Measurements from ENCODE around the gene LHPP.
"Not testable (repeated sequence)": the region's sequence is repeated elsewhere in the genome, so short reads cannot be mapped to it uniquely, and the experiment has no call there.

Gene LHPP

DNA sequence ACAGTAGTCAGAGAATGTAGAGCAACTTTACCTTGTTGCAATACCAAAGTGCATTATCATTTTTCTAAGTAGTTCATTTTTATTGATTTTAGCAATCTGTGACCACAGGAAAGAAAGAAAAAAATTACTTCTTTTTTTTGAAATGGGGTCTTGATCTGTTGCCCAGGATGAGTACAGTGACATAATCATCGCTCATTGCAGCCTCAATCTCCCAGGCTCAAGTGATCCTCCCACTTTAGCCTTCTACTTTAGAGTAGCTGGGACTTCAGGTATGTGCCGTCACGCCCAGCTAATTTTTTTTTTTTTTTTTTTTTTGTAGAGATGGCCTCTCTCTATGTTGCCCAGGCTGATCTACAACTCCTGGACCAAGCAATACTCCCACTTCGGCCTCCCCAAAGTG lies 31.5 kb upstream of the LHPP start:
- no peak for TF ChIP-seq ZNF274 (IDR thresholded peaks at IDR 0.05; ENCODE audit: low read depth, low read length)
- no peak overlapping the region for H3K4me3 ChIP-seq (ENCODE audit: low read length)

DNA sequence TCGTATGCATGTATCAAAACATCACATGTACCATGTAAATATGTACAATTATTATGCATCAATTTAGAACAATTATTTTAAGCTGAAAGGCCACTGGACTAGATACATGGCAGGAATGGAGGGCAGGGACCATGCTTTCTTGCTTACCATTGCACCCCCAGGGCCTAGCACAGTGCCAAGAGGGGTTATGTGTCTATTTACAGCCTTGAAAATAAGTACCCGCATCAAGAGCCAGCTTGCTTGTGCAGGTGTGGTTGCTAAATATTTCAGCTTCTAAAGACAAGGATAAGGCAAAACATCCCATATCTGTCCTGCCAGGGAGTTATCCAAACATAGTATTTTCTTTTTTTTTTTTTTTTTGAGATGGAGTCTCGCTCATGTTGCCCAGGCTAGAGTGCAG lies 28.2 kb upstream of the LHPP start:
- H3K4me3 ChIP-seq (ENCODE audit: low read length), result no peak overlapping the region
- TF ChIP-seq ZNF274 (IDR thresholded peaks at IDR 0.05; ENCODE audit: low read depth, low read length), result no peak

DNA sequence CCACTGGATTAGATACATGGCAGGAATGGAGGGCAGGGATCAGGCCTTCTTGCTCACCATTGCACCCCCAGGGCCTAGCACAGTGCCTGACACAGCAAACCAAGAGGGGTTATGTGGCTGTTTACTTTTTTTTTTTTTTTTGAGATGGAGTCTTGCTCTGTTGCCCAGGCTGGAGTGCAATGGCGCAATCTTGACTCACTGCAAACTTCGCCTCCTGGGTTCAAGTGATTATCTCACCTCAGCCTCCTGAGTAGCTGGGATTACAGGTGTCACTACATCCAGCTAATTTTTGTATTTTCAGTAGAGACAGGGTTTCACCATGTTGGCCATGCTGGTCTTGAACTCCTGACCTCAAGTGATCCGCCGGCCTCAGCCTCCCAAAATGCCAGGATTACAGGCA lies 25.9 kb upstream of the LHPP start:
- not testable (repeated sequence) for H3K4me3 ChIP-seq (ENCODE audit: low read length)

DNA sequence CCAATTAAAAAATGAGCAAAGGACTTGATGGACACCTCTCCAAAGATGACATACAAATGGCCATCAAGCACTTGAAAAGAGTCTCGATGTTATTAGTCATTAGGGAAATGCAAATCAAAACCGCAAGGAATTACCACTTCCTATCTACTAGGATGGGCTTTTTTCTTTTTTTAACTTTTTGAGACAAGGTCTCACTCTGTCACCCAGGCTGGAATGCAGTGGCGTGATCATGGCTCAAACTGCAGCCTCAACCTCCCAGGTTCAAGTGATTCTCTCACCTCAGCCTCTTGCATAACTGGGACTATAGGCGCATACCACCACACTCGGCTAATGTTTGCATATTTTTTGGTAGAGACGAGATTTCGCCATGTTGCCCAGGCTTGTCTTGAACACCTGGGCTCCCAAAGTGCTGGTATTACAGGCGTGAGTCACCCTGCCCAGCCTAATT lies 25.4 kb upstream of the LHPP start:
- no peak overlapping the region for H3K4me3 ChIP-seq (ENCODE audit: low read length)
- no peak for TF ChIP-seq ZNF274 (IDR thresholded peaks at IDR 0.05; ENCODE audit: low read depth, low read length)

DNA sequence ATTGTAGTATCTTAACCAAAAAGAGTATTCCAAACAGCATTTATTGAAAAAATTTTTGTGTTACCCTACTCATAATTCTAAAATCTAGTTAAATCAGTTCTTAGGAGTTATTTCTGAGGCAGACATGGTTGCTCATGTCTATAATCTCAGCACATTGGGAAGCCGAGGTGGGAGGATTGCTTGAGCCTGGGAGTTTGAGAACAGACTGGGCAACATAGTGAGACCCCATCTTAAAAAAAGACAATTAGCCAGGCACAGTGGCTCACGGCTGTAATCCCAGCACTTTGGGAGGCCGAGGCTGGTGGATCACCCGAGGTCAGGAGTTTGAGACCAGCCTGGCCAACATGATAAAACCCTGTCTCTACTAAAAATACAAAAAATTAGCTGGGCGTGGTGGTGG lies 19.9 kb upstream of the LHPP start:
- H3K4me3 ChIP-seq (ENCODE audit: low read length), result not testable (repeated sequence)

DNA sequence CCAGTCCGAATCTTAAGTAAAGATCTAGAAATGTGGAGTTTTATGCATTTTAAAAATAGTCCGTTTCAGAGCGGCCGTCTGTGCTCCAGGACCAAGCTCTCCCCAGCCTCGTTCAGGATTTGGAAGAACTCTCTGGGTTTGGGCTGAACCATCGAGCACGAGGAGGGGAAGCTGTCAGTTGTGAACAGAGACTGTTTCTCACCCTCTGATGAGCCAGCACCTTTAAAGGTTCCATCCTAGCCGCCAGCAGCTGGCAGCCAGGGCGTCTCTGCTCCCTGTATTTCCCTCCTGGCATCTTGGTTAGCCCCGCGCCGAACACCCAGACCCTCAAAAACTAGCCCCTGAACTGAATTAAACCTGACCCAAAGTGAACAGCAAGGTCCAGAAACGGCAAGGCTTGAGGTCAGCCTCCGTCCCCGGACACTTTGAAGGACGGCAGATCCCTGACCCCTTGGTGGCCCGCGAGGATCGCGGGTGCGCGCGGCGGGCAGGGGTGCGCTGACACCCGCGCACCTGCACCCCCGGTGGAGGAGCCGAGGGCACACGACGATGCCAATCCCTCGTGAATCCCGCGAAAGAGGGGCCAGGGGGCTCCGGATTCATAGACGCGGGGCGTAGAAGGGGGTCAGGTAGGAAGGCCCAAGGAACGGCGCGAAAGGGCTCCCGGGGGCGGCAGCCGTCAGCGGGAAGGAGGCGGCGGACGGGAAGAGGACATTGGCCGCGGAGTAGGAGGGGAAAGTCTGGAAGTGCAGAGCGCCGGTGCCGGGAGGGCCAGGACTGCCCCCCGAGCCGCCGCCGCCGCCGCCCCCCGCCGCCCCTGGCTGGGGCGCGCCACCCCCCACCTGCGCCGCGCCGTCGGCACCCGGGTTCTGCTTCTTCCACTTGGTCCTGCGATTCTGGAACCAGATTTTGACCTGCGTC lies 14.5 kb upstream of the LHPP start:
- no peak for TF ChIP-seq ZNF274 (IDR thresholded peaks at IDR 0.05; ENCODE audit: low read depth, low read length)
- no peak overlapping the region for H3K4me3 ChIP-seq (ENCODE audit: low read length)

DNA sequence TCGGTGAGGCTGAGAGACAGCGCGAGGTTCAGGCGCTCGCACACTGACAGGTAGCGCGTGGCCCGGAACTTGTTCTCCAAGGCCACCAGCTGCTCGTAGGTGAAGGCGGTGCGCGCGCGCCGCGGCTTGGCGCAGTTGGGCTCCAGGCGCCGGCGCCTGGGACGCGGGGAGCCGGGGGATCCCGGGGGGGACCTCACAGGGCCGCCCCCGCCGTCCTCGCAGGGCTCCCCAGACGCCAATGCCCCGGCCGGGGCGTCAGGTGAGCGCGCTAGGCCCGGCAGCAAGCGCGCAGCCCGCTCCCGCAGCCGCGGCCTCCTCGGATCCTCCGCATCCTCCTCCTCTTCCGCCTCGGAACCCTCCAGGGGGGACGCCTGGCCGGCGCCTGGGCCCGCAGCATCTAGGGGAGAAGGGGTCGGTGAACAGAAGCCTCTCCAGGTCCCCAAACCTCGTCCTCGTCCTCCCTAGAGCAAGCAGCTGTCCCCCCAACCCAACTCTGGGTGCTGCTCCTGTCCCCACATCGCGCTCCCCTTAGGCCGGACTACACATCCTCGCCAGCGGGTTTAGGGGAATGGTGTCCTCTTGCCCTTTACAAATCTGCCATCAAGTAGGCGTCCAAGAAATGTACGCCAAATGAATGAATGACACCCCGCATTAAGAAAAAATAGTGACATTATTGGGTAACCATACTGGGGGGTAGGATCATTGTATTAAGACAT lies 13.7 kb upstream of the LHPP start:
- TF ChIP-seq ZNF274 (IDR thresholded peaks at IDR 0.05; ENCODE audit: low read depth, low read length), result no peak
- H3K4me3 ChIP-seq (ENCODE audit: low read length), result no peak overlapping the region

DNA sequence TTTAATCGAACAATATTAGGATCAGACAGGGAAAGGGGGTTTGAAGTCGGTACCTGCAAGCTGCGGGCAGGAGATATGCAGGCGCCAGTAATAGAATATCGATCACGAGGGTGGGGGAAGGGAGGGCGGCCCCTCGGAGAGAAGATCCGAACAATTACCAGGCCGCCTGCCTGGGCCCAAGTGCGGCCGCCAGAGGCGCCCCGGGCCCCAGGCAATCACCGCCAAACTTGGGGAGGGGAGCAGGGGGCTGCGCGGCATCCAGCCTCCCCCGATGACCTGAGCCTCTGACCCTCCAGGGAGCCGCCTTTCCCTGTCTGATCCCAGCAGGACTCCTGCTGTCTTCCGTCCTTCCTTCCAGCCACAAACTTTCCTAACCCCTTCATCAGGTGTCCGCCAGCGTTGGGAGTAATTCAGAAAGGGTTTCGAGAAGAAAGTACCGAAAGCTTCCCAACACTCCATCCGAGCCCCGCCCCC lies 12.9 kb upstream of the LHPP start:
- TF ChIP-seq ZNF274 (IDR thresholded peaks at IDR 0.05; ENCODE audit: low read depth, low read length), result no peak
- H3K4me3 ChIP-seq (ENCODE audit: low read length), result no peak overlapping the region

DNA sequence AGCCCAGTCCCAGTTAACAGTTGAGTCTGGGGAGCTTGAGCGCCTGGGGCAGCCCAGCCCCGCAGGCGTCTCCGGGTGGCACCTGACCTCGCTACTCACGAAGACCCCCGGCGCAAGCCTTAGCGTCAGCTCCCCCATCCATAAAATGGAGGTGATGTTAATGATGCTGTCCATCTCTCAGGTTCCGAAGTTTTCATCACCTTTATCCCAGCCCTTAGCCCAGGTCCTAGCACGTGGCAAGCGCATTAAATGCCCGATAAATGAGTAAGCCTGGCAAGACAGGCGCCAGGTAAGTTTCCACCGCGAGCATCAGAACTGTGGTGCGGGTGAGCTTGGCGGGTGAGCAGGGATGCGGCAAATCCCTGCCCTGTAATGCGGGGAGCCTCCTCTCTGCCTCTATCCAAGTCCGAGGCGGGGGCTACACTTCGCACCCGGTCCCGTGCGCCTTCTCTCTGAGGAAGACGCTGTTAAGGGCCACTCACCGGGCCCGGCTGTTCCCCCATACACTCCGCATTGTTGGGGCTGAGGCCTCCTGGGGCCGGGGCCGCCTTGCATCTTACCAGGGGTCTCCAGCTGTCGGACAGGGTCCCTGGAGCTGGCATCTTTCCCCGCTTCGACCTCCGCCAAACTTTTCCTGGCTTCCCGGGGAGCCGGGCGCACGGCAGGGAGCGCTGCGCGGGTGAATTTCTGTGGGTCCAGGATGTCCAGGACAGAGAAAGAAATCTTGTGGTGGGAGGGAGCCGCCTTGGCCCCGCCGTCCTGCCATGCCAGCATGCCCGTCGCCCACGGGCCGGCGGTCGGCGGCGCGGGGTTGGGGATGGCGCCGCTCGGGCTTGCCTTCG lies 12.2 kb upstream of the LHPP start:
- no peak for TF ChIP-seq ZNF274 (IDR thresholded peaks at IDR 0.05; ENCODE audit: low read depth, low read length)
- H3K4me3 ChIP-seq (ENCODE audit: low read length), result no peak overlapping the region

DNA sequence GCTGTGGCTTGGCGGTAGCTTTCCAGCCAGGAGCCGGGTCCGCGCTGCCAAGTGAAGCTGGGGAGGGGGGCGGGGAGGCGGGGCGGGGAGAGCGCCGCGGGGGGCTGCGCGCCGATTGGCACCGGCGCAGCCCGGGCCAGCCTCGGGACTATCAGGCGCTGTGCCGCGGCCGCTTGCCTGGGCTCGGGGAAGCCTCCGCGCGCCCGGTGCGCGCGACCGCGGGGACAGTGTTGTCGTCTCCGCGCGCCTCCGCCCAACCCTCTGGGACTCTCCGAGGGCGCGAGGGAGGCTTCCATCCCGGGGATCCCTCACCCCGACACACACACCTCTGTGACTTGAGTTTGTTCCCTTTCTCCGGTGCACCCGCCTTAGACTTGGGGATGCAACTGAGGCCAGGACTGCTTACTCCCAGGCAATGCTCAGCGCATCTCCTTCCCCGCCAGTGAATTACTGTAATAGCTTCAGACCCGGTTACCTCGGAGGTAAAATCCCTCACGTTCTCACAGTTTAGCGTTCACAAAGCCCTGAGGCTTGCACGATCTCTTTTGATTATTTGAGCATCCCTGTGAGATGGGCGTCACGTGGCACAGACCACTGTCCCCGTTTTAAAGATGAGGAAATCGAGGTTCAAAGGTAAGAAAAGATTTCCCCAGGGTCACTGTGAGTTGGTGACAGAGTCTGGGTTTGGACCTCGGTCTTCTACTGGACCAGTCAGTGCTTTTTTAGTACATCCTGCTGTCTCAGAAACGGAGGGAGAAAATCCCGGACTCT lies 11.4 kb upstream of the LHPP start, which contains the start of gene NKX1-2:
Gene NKX1-2, minus strand, starts transcription at position 24 of the 771 bp plus-strand sequence. CDS start 92 bp downstream, outside the sequence.
- no peak within 1 kb of the TSS for H3K4me3 ChIP-seq (ENCODE audit: low read length)

DNA sequence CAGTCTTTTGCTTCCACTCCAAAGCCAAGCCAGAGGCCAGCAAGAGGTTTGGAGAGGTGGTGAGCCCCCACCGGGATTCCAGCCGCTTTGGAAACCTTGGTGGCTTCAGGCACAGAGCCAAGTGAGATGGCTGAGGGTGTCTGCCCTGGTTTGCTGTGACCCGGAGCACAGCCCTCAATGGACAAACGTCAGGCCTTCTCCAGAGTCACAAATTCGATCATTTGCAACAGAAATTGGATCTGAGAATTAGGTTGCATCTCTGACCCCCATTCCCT lies 10.9 kb upstream of the LHPP start:
- no peak for TF ChIP-seq ZNF274 (IDR thresholded peaks at IDR 0.05; ENCODE audit: low read depth, low read length)
- no peak overlapping the region for H3K4me3 ChIP-seq (ENCODE audit: low read length)

More for the DNA sequence above, 11.4 kb upstream of the LHPP start, which contains the start of gene NKX1-2:
- no peak for TF ChIP-seq ZNF274 (IDR thresholded peaks at IDR 0.05; ENCODE audit: low read depth, low read length)

DNA sequence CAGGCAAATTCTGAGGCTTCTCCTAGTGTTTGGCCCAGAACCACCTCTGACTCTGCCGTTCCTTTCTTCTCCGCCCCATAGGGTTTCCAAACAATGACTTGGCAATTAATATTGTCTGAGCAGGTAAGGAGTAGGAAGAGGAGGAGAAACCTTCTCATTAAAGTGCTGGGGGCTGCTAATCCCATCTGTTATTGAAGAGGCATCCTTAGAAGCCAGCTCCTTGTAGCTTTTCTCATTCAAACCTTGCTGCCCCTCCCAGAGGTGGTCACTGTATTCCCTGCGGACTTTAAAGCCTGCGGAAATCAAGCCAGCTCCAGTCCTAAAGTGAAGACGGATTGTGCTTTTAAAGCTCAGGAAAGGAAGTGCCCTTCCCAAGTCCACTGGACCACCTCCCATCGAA lies 10.3 kb upstream of the LHPP start:
- H3K4me3 ChIP-seq (ENCODE audit: low read length), result no peak overlapping the region
- TF ChIP-seq ZNF274 (IDR thresholded peaks at IDR 0.05; ENCODE audit: low read depth, low read length), result no peak

DNA sequence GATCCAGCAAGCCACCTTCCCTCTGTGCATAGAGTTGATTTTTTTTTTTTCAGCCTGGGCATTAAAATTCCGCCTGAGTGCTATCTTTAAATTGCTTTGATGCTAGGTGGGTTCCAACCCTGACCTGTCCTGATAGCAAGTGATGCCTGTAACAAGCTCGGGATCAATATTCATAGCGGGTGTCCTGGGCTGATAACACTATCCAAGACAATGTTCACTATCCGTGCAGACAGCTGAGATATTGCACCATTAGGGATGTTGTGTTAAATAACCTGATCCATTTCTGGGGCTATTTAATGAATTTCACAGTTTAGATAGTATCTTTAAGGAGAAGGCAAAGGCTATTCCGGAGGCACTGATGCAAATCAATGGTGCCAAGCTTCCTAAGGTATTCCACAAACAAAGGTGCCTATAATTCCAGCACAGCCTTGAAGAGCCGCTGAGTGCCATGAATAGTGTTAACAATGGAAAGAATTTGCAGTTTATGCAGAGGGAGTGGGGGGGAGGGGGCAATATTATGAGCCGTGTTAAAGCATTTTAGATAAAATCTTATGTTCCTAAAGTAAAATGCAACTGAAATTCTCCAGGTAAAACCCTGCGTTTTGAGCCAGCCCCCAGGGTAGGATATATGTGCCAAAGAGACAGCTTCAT lies 7.5 kb upstream of the LHPP start:
- no peak overlapping the region for H3K4me3 ChIP-seq (ENCODE audit: low read length)
- TF ChIP-seq ZNF274 (IDR thresholded peaks at IDR 0.05; ENCODE audit: low read depth, low read length), result no peak
